DMS79 treated with DMSO at 0.1 percent for 48 hours (cell line): ENCODE results near the gene NOXRED1.

ENCODE experiments used
- DNase-seq: peaks from one replicate; lab custom pipeline; 2025; lab: John Stamatoyannopoulos, UW

NOXRED1 gene

GRCh38 chr14:77409131-77409533 lies 14.2 kb downstream of the NOXRED1 start:
- no peak for DNase-seq

- DNase-seq: no peak
Observed at GRCh38 chr14:77407158-77407557, 16.2 kb downstream of the NOXRED1 start.

GRCh38 chr14:77406718-77407117 lies 16.6 kb downstream of the NOXRED1 start:
- no peak for DNase-seq

- DNase-seq: no peak
Observed at GRCh38 chr14:77406086-77406485, 17.2 kb downstream of the NOXRED1 start.

- no peak for DNase-seq
Observed at GRCh38 chr14:77403768-77404167, 19.6 kb downstream of the NOXRED1 start.

GRCh38 chr14:77400216-77400615 lies 23.1 kb downstream of the NOXRED1 start:
- no peak for DNase-seq

- DNase-seq: no peak
Observed at GRCh38 chr14:77390188-77390587, 33.1 kb downstream of the NOXRED1 start.

GRCh38 chr14:77378701-77379100 lies 44.6 kb downstream of the NOXRED1 start:
- DNase-seq: no peak

- DNase-seq: no peak
Observed at GRCh38 chr14:77377502-77377844, 45.9 kb downstream of the NOXRED1 start.

GRCh38 chr14:77376771-77377501 lies 46.4 kb downstream of the NOXRED1 start, which contains the start of the genes SAMD15 and TMED8:
TSS of gene SAMD15 (plus strand) at chr14:77377379. CDS start at chr14:77377419, 40 bp downstream.
TSS of gene TMED8 (minus strand) at chr14:77377094. CDS start at chr14:77377053, 41 bp downstream.
- peak; percentile 94 for DNase-seq

- DNase-seq: peak; percentile 67
Observed at GRCh38 chr14:77375973-77376770, 47.2 kb downstream of the NOXRED1 start.

- DNase-seq: no peak
Observed at GRCh38 chr14:77375164-77375950, 48.0 kb downstream of the NOXRED1 start.

GRCh38 chr14:77372304-77372841 lies 51.0 kb downstream of the NOXRED1 start:
- peak; percentile 61 for DNase-seq

GRCh38 chr14:77369285-77369684 lies 54.0 kb downstream of the NOXRED1 start:
- DNase-seq: no peak

GRCh38 chr14:77364146-77364545 lies 59.2 kb downstream of the NOXRED1 start:
- DNase-seq: no peak

- DNase-seq: no peak
Observed at GRCh38 chr14:77359626-77360025, 63.7 kb downstream of the NOXRED1 start.

- no peak for DNase-seq
Observed at GRCh38 chr14:77356899-77357298, 66.4 kb downstream of the NOXRED1 start.

GRCh38 chr14:77355811-77356210 lies 67.5 kb downstream of the NOXRED1 start:
- no peak for DNase-seq

GRCh38 chr14:77353469-77354141 lies 69.7 kb downstream of the NOXRED1 start:
- no peak for DNase-seq

GRCh38 chr14:77347751-77348150 lies 75.6 kb downstream of the NOXRED1 start:
- DNase-seq: no peak

GRCh38 chr14:77346495-77346894 lies 76.8 kb downstream of the NOXRED1 start:
- no peak for DNase-seq
